HG02798 (cell line): Measurements from ENCODE around the gene HPS3.
"Not testable (repeated sequence)": the region's sequence is repeated elsewhere in the genome, so short reads cannot be mapped to it uniquely, and the experiment has no call there.

Source experiments
- ATAC-seq: cut with Tn5 transposase; IDR thresholded peaks from one replicate; pipeline ENCODE4 v1.9.1; 2021; ENCODE audit warnings: mild to moderate bottlenecking; ENCODE audit not compliant: unreplicated experiment, poor library complexity

Gene HPS3

DNA sequence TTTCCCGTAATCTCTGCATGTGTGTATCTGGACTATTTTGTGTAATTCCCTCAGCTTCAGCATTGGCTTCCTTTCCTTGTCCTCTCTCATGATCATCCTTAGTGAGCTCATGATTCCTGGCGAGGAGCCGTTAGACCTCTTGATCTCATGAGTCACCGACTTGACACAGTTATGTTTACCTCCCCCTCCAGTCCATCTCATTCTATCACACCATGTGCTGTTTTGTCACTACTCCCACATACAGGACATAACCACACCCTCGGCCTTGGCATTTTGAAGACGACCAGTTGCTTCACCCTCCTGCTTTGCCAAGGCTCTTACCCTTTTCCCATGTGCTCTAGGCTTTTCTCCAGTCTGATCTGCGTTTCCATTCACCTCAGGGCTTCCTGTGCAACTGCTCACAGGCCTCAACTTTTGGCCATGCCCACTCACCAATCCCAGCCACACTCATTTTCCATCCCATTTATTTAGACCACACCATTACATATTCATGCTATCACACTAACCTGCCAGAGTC is 50.7 kb downstream of the HPS3 start:
- ATAC-seq: no peak

DNA sequence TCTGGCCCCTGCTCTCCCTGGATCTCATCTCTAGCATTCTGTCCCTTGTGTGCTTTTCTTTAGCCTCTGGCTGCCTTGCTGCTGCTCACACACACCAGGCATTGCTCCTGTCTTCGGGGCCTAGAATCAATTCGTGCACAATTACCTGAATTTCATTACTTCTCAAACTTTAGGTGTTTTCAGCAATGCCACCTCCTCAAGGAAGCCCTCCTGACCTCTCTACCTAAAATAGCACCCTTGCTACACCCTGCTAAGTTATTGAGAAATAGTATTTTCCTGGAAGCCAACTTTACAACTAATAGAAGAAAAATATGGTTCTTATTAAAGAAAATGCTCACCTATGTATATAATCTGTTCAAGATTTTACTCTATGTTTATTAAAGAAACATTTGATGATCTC is 51.7 kb downstream of the HPS3 start:
- ATAC-seq: no peak

DNA sequence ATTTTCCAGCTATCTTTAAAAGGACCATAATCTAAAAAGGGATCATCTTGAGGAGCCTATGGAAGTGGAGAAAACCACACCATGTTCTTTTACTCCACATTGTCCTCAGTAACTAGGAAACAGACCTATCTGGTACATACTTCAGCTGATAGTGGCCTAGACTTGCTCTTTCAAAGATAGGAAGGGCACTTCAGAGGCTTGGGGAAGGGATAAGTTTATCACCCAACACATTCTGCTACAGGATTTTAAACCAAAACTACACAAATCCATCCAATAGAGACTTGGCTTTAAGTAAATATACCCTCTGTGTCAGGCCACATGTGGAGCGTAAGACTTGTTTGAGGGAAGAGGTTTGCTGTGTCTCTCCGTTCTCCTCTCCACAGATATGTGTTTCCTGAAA is 56.8 kb downstream of the HPS3 start:
- no peak for ATAC-seq

DNA sequence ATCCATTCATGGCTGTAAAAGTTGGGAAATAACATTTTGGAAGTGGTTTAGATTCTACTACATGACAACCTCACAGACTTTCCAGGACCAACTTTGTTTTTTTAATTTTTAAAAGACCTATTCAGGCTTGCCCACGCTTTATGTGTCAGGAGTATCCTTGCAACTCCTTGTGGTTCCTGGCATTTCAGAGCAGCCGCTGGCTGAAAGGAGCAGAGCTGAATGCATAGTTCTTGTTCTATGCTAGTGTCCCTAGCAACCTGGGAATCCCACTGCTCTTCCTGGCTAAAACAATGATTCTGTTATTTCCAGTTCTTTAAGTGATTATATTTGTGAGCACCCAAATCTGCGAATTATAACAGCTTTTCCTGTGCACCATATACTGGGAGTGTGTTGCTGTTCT is 57.3 kb downstream of the HPS3 start:
- no peak for ATAC-seq

DNA sequence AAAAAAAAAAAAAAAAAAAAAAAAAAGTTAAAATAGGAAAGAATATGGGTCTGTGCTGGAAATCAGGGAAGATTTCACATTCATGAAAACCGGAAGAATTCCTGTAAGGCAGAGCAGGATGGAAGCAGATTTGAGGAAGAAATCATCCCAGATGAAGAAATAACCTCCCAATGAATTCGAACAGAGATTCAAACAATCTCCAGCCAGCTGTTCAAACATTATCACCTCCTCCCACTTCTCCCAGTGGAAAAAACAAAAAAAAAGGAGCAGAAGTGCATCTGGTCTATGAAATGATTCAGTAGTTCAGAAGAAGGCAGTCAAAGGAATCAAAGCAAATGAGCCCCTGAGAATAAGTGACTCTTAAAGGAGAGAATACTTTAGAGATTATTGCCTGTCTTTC is 59.1 kb downstream of the HPS3 start:
- no peak for ATAC-seq

DNA sequence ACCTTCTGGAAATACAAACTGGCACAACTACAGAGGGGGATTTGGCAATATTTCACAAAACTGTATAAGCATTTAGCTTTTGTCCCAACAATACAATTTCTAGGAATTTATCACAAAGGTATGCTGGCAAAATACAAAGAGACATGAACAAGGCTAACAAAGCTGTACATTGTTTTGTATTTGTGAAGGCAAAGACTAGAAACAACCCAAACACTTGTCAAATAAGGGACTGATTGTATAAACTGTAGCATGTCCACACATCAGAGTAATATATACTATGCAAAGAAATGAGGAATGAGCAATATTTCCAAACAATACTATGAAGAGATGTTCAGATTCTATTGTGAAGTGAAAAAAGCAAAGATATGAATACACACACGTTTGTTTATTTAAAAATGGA is 65.8 kb downstream of the HPS3 start:
- ATAC-seq: no peak

DNA sequence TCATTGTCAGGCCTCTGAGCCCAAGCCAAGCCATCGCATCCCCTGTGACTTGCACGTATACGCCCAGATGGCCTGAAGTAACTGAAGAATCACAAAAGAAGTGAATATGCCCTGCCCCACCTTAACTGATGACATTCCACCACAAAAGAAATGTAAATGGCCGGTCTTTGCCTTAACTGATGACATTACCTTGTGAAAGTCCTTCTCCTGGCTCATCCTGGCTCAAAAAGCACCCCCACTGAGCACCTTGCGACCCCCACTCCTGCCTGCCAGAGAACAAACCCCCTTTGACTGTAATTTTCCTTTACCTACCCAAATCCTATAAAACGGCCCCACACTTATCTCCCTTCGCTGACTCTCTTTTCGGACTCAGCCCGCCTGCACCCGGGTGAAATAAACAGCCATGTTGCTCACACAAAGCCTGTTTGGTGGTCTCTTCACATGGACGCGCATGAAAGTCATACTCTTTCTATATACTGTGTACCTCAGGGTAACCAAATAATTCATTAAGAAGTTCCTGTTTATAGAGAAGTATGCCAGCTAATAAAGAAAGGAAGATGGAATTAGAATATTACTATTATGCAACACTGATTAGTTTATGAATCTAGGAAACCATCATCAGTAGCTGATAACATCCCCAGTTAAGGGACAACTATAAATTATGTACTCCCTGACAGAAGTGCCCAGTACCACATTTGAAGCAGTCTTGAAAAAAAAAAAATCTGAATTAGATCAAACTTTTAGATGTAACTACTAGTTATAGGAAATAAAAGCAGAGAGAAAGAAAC is 67.6 kb downstream of the HPS3 start:
- not testable (repeated sequence) for ATAC-seq

DNA sequence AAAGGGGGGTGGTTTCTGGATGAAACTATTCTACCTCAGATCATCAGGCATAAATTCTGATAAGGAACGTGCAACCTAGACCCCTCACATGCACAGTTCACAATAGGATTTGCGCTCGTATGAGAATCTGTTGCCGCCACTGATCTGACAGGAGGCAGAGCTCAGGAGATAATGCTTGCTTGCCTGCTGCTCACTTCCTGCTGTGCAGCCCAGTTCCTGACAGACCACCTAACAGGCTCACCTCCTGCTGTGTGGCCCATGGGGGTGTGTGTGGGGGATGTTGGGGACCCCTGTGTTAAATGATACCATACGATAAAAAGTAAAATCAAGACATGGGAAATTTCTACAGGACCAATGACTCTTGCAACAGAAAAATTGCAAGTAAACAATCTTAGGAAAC is 68.2 kb downstream of the HPS3 start:
- no peak for ATAC-seq

DNA sequence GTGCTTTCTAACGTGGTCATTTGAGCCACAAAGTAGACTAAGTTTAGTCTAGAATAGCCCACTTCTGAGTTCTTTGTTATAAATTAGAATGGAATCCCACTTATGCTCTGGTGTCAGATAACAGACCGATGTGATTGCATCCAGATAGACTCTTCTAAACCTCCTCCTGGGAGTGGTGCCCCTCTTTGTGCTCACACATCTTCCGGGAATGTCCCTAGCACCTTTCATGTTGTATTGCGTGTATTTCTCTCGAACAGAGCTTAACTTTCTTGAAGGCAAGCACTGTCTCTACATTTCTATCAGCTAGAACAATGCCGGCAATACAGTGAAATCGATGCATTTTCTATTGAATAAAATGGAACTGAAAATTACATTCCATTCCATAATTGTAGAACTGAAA is 69.2 kb downstream of the HPS3 start:
- no peak for ATAC-seq

DNA sequence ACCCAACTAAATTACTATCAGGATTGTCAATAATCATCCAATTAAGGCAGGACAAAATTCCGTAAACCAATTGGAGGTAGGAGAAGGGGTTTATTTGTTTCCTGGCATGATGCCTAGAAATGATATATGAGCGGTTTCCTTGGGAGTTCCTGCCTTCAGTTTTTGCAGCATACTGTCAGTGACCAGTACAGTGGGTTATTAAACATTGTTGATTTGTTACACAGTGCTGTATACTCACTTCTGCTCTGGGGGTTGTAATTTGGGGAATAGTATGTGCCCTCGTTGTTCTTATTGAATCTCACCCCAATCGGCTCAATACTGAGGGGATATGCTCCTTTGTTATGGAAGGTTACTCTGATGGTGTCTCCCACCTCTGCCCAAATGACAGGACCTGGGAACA is 70.0 kb downstream of the HPS3 start:
- no peak for ATAC-seq

DNA sequence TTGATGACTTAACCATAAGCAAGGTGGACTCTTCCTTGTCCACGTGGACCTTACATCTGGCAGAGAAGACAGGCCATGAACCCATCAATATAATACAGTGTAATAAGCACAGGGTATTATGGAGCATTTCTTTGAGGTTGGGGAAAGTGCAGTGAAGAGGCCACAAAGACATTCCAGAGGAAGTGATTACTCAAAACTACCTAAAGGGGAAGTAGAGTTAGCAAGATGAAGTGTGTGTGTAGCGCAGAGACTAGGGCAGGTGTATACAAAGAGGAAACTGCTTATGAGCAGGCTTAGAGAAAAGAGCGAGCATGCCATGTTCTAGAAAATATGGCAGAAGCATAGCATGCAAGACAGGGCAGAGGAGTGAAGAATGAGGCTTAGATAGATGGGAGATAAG is 74.3 kb downstream of the HPS3 start:
- peak; percentile 94 for ATAC-seq

DNA sequence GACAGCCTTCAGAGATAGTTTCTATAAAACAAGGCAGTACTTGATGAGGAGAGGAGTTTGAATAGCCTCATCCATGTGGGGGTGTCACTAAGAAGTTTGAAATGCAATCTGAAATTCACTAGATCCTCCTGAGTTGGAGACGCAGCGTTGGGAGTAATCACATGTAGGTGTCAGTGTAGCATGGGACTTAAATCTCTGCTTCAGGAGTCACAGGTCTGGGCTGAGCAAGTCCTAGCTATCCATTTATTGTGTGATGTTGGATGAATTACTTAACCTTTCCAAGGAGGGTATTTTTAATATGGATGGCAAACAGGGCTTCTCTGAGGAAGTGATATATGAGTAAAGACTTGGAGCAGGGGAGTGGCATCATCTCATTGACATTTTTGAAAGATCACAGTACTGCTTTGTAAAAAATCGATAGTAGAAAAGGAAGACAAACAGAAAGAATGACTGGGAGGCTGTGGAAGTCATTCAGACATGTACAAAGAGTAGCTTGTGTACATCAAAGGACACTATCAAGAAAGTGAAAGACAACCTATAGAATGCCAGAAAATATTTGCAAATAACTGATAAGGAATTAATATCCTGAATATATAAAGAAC is 75.1 kb downstream of the HPS3 start:
- no peak for ATAC-seq

DNA sequence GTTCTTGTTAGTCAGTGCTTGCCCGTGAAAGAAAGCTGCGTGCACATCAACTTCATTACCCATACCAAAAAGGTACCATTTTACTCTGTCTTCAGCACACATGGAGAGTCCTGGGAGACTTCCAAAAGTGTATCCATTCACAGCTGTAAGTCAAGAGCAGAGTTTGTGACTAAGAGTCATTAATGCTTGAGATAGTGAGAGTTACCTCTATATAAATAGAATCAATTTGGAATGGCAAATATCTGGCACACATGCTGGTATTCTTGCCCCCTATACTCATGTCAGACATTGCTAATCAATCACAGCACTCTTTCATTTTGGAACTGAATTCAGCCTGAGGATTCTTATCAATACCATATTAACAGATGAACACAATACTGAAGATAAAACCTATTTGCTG is 78.0 kb downstream of the HPS3 start:
- no peak for ATAC-seq

DNA sequence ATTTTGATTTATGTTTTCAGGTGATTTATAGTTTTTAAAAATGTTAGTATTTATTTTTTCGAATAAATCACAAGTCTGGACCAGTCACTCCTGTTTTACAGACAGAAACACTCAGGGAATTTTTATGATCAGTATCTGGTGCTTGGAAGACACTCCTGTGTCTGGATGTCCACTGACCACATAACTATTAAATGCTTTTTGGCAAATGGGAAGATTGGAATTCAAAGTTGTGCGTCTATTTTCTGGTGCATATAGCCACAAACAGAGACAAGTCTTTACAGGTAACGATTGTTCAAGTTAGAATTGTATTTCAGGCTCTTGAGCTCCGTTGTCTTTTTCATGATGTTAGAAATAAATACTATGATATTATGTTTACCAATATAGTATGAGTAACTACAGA is 80.0 kb downstream of the HPS3 start:
- ATAC-seq: no peak

DNA sequence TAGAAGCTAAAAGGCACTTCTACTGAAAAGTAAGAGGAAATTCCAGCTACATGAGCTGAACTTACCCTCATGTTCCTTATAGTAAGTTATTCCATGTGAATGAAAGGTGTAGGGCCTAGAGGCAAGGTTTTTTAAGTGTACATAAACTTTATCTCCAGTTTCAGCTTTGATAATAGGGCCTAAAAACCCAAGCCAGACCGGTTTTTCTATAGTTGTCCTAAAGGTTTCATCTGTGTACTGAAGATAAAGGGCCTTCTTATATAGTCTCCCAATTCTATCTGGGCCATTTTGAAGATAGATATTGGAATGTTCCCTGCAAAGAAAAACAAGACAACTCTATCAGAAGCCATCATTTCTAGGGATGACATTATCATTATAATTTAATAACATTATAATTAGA is 82.9 kb downstream of the HPS3 start:
- ATAC-seq: no peak

DNA sequence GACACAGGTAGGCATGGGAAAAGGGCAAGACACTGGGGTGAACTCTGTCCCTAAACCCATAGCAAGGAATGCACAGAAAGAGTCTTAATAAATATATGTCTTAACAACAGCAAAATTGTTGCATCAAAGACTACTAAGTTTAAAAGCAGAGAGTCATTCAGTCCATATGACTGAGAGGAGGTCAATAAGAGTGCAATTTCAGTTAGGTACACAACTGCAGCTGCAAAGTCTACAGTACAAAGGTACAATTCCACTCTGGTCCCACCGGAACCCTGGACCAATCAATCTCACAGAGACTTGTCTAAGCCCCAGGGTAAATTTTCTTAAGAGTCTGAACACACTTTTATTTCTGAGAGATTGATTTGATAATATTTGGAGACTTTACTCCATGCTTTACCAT is 85.3 kb downstream of the HPS3 start:
- no peak for ATAC-seq

DNA sequence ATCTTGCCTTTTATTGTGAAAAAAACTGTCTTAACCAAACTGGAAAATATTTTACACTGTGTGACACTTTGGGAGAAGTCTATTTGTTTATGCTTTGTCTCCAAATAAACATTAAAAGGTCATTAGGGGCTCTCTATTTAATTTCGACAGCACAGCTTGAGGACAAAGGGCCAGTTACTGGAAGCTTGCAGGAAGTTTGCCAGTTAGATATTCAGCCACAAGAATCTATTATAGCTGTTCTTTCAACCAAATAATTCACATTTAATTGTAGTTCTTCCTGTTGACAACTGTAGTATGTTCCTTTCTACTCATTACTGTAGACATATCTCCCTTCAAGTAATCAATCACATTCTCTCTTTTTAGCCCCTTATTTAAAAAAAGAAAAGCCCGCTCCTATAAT is 86.1 kb downstream of the HPS3 start:
- no peak for ATAC-seq

DNA sequence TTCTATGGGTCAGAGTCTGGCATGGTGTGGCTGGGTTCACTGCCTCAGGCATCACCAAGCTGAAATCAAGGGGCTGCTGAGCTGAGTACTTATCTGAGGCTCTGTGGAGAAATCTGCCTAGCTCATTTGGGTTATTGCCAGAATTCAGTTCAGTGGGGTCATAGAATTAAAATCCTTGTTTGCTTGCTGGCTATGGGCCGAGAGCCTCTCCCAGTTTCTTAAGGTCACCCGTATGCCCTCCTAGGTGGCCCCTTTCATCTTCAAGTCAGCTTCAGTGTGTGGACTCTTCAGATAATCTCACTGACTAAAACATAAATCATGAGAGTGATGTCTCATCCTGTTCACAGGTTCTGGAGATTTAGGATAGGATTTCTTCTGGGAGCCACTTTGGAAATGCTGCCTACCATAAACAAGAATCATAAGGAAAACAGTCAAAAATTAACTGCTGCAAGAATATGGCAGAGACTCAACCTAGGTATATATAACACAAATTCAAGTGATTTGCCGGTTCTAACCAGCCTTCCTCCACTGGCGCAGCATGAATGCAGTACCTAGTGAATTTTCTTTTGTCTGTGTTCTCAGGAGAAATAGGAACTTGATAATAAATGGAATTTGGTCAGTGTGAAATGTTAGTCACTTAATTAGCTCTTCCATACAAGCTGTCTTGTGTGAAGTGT is 86.9 kb downstream of the HPS3 start:
- ATAC-seq: no peak

DNA sequence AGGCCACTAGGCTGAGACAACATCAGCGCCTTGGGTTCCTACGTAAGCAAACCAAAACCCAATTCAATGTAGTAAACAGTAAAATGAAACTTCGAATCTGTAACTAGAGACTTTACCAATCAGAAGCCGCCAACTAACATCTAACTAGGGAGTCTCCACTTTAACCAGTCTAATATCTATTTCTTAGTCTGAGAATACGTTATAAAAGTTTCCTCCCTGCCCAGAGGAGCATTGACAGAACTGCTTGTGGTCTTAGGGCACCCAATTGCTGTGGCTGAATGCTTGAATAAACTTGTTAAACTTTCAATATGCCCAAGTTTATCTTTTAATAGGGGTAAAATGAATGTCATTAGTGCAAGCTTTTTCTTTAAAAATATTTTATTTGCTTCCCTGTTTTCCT is 87.9 kb downstream of the HPS3 start:
- no peak for ATAC-seq

DNA sequence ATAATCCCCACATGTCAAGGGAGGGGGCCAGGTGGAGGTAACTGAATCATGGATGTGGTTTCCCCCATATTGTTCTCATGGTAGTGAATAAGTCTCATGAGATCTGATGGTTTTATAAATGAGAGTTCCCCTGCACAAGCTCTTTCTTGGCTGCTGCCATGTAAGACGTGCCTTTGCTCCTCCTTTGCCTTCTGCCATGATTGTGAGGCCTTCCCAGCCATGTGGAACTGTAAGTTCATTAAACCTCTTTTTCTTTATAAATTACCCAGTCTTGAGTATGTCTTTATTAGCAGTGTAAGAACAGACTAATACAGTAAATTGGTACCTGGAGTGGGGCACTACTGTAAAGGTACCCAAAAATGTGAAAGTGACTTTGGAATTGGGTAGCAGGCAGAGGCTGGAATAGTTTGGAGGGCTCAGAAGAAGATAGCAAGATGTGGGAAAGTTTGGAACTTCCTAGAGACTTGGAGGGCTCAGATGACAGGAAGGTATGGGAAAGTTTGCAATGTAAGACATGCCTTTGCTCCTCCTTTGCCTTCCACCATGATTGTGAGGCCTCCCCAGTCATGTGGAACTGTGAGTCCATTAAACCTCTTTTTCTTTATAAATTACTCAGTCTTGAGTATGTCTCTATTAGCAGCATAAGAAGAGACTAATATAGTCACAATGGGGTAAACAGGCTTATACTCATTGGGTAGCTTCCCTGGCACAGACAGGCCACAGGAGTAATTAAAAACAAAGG is 90.1 kb downstream of the HPS3 start:
- ATAC-seq: not testable (repeated sequence)
